ENCODE results near the gene TKT.

DNA sequence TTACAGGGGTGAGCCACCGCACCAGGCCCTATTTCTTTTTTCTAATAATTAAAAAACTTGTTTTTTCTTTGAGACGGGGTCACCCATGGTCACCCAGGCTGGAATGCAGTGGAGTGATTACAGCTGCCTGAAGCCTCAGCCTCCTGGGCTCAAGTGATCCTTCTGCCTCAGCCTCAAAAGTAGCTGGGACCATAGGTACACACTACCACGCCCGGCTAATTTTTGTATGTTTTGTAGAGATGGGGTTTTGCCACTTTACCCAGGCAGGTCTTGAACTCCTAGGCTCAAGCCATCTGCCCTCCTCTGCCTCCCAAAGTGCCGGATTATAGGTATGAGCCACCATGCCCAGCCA lies 858 bp upstream of the TKT start:
- no peak for TF ChIP-seq POLR2AphosphoS5 (IDR thresholded peaks at IDR 0.05; ENCODE audit: low read depth)
- no peak for TF ChIP-seq CTCF (IDR thresholded peaks at IDR 0.05; ENCODE audit: insufficient read depth, low read length)

Data from HL-60 (cell line).